ENCODE measurements around the gene PRR16.

Gene PRR16

GRCh38 chr5:120476063-120476462 is 12.0 kb downstream of the PRR16 start:
- DNase-seq = no peak
- no peaks in the 10 kb centered on the region for H3K36me3 Mint-ChIP-seq (ENCODE audit: low read depth)
- H3K27ac Mint-ChIP-seq = no peak overlapping the region
- no peaks in the 10 kb centered on the region for H3K27me3 Mint-ChIP-seq
- H3K4me1 Mint-ChIP-seq = no peaks in the 10 kb centered on the region
- H3K4me3 Mint-ChIP-seq = no peak overlapping the region
- no peaks in the 10 kb centered on the region for H3K9me3 Mint-ChIP-seq
- no peak for ATAC-seq

- no peaks in the 10 kb centered on the region for H3K4me1 Mint-ChIP-seq
- no peaks in the 10 kb centered on the region for H3K27me3 Mint-ChIP-seq
- no peak overlapping the region for H3K27ac Mint-ChIP-seq
- DNase-seq (no peak), ATAC-seq (no peak)
- no peaks in the 10 kb centered on the region for H3K36me3 Mint-ChIP-seq (ENCODE audit: low read depth)
- no peaks in the 10 kb centered on the region for H3K9me3 Mint-ChIP-seq
- no peak overlapping the region for H3K4me3 Mint-ChIP-seq
Observed at GRCh38 chr5:120479066-120479465, 15.0 kb downstream of the PRR16 start.

- H3K9me3 Mint-ChIP-seq = peaks cover 7% of the 10 kb centered on the region
- no peak overlapping the region for H3K4me3 Mint-ChIP-seq
- no peaks in the 10 kb centered on the region for H3K36me3 Mint-ChIP-seq (ENCODE audit: low read depth)
- H3K4me1 Mint-ChIP-seq = no peaks in the 10 kb centered on the region
- ATAC-seq (no peak), DNase-seq (no peak)
- no peak overlapping the region for H3K27ac Mint-ChIP-seq
- peaks cover 1% of the 10 kb centered on the region for H3K27me3 Mint-ChIP-seq
Observed at GRCh38 chr5:120499876-120500563, 35.9 kb downstream of the PRR16 start.

- H3K4me1 Mint-ChIP-seq = no peaks in the 10 kb centered on the region
- H3K4me3 Mint-ChIP-seq = no peak overlapping the region
- H3K36me3 Mint-ChIP-seq (ENCODE audit: low read depth) = no peaks in the 10 kb centered on the region
- ATAC-seq (no peak), DNase-seq (no peak)
- H3K27ac Mint-ChIP-seq = no peak overlapping the region
- H3K27me3 Mint-ChIP-seq = no peaks in the 10 kb centered on the region
- peaks cover 11% of the 10 kb centered on the region for H3K9me3 Mint-ChIP-seq
Observed at GRCh38 chr5:120502531-120502930, 38.4 kb downstream of the PRR16 start.

- H3K9me3 Mint-ChIP-seq = peaks cover 11% of the 10 kb centered on the region
- H3K4me1 Mint-ChIP-seq = no peaks in the 10 kb centered on the region
- no peaks in the 10 kb centered on the region for H3K36me3 Mint-ChIP-seq (ENCODE audit: low read depth)
- ATAC-seq = no peak
- DNase-seq = no peak
- no peaks in the 10 kb centered on the region for H3K27me3 Mint-ChIP-seq
- H3K4me3 Mint-ChIP-seq = no peak overlapping the region
- no peak overlapping the region for H3K27ac Mint-ChIP-seq
Observed at GRCh38 chr5:120503341-120503740, 39.2 kb downstream of the PRR16 start.

- no peak overlapping the region for H3K27ac Mint-ChIP-seq
- H3K4me1 Mint-ChIP-seq = no peaks in the 10 kb centered on the region
Observed at GRCh38 chr5:120504057-120504456, 40.0 kb downstream of the PRR16 start.

GRCh38 chr5:120507197-120507596 is 43.1 kb downstream of the PRR16 start:
- ATAC-seq (no peak), DNase-seq (no peak)
- Mint-ChIP-seq H3K9me3 (peaks cover 11% of the 10 kb centered on the region), H3K36me3 (ENCODE audit: low read depth) (no peaks in the 10 kb centered on the region), H3K4me1 (no peaks in the 10 kb centered on the region), H3K4me3 (no peak overlapping the region), H3K27ac (no peak overlapping the region), H3K27me3 (no peaks in the 10 kb centered on the region)

More at GRCh38 chr5:120504057-120504456, 40.0 kb downstream of the PRR16 start:
- ATAC-seq (no peak), DNase-seq (no peak)
- Mint-ChIP-seq H3K27me3 (no peaks in the 10 kb centered on the region), H3K4me3 (no peak overlapping the region), H3K9me3 (peaks cover 11% of the 10 kb centered on the region), H3K36me3 (ENCODE audit: low read depth) (no peaks in the 10 kb centered on the region)

GRCh38 chr5:120507800-120508463 is 43.8 kb downstream of the PRR16 start:
- Mint-ChIP-seq H3K36me3 (ENCODE audit: low read depth) (no peaks in the 10 kb centered on the region), H3K4me3 (no peak overlapping the region), H3K27ac (no peak overlapping the region), H3K4me1 (no peaks in the 10 kb centered on the region), H3K9me3 (peaks cover 11% of the 10 kb centered on the region), H3K27me3 (no peaks in the 10 kb centered on the region)
- no peak for ATAC-seq
- DNase-seq = no peak

GRCh38 chr5:120509053-120509452 is 45.0 kb downstream of the PRR16 start:
- DNase-seq (no peak), ATAC-seq (no peak)
- Mint-ChIP-seq H3K27ac (no peak overlapping the region), H3K36me3 (ENCODE audit: low read depth) (no peaks in the 10 kb centered on the region), H3K27me3 (no peaks in the 10 kb centered on the region), H3K4me1 (no peaks in the 10 kb centered on the region), H3K9me3 (peaks cover 10% of the 10 kb centered on the region), H3K4me3 (no peak overlapping the region)

- H3K4me1 Mint-ChIP-seq = no peaks in the 10 kb centered on the region
- no peak overlapping the region for H3K4me3 Mint-ChIP-seq
- DNase-seq (no peak), ATAC-seq (no peak)
- H3K27me3 Mint-ChIP-seq = no peaks in the 10 kb centered on the region
- no peaks in the 10 kb centered on the region for H3K36me3 Mint-ChIP-seq (ENCODE audit: low read depth)
- no peak overlapping the region for H3K27ac Mint-ChIP-seq
- peaks cover 2% of the 10 kb centered on the region for H3K9me3 Mint-ChIP-seq
Observed at GRCh38 chr5:120510098-120510637, 46.1 kb downstream of the PRR16 start.

GRCh38 chr5:120510994-120511686 is 47.0 kb downstream of the PRR16 start:
- Mint-ChIP-seq H3K4me1 (no peaks in the 10 kb centered on the region), H3K4me3 (no peak overlapping the region), H3K27me3 (no peaks in the 10 kb centered on the region)

GRCh38 chr5:120512068-120512467 is 48.0 kb downstream of the PRR16 start:
- Mint-ChIP-seq H3K9me3 (no peaks in the 10 kb centered on the region), H3K27me3 (no peaks in the 10 kb centered on the region), H3K4me1 (no peaks in the 10 kb centered on the region), H3K36me3 (ENCODE audit: low read depth) (no peaks in the 10 kb centered on the region), H3K27ac (no peak overlapping the region), H3K4me3 (no peak overlapping the region)
- DNase-seq = no peak
- no peak for ATAC-seq

More at GRCh38 chr5:120510994-120511686, 47.0 kb downstream of the PRR16 start:
- Mint-ChIP-seq H3K9me3 (no peaks in the 10 kb centered on the region), H3K36me3 (ENCODE audit: low read depth) (no peaks in the 10 kb centered on the region), H3K27ac (no peak overlapping the region)
- no peak for ATAC-seq
- no peak for DNase-seq

- DNase-seq (no peak), ATAC-seq (no peak)
- Mint-ChIP-seq H3K9me3 (no peaks in the 10 kb centered on the region), H3K4me3 (no peak overlapping the region), H3K4me1 (no peaks in the 10 kb centered on the region), H3K36me3 (ENCODE audit: low read depth) (no peaks in the 10 kb centered on the region), H3K27ac (no peak overlapping the region), H3K27me3 (no peaks in the 10 kb centered on the region)
Observed at GRCh38 chr5:120512791-120513650, 48.9 kb downstream of the PRR16 start.

GRCh38 chr5:120516805-120517204 is 52.7 kb downstream of the PRR16 start:
- H3K27ac Mint-ChIP-seq = no peak overlapping the region
- DNase-seq (no peak), ATAC-seq (no peak)
- H3K9me3 Mint-ChIP-seq = no peaks in the 10 kb centered on the region
- no peaks in the 10 kb centered on the region for H3K4me1 Mint-ChIP-seq
- H3K27me3 Mint-ChIP-seq = no peaks in the 10 kb centered on the region
- H3K4me3 Mint-ChIP-seq = no peak overlapping the region
- H3K36me3 Mint-ChIP-seq (ENCODE audit: low read depth) = no peaks in the 10 kb centered on the region
